Endothelial cell of umbilical vein (primary cell): ENCODE results near the gene THSD7B.

Experiments
- CTCF ChIP-seq, 2 donors: IDR thresholded peaks; 1 replicate in 1 of 2; 2 replicates in 1 of 2; pipeline ENCODE4 v1.5.1; 2011; ENCODE audit warnings: low read length in 2 of 2, mild to moderate bottlenecking in 2 of 2, moderate library complexity in 2 of 2, control low read depth in 1 of 2, inconsistent platforms in 1 of 2, low read depth in 1 of 2; ENCODE audit not compliant: insufficient read depth in 1 of 2; ENCODE audit errors: extremely low read depth in 1 of 2
- JUN ChIP-seq: IDR thresholded peaks from 2 replicates; pipeline ENCODE4 v1.6.1; 2011; ENCODE audit warnings: borderline replicate concordance, low read depth; ENCODE audit not compliant: insufficient read length, insufficient read depth
- MAX ChIP-seq: IDR thresholded peaks from 2 replicates; pipeline ENCODE4 v1.6.1; 2011; ENCODE audit not compliant: insufficient read depth, insufficient read length
- MYC ChIP-seq: IDR thresholded peaks from one replicate; pipeline ENCODE4 v1.6.1; 2011; ENCODE audit warnings: mild to moderate bottlenecking, low read depth, low read length
- POLR2A ChIP-seq: IDR thresholded peaks from 2 replicates; pipeline ENCODE4 v1.6.1; 2012; ENCODE audit warnings: low read depth, mild to moderate bottlenecking, control low read depth, low read length
- POLR2AphosphoS5 ChIP-seq: IDR thresholded peaks from 2 replicates; pipeline ENCODE4 v1.6.1; 2012; ENCODE audit warnings: low read depth, mild to moderate bottlenecking, control low read depth, low read length, moderate library complexity; ENCODE audit not compliant: insufficient read depth

GRCh38 chr2:137000811-137001210 is 235.5 kb downstream of the THSD7B start:
- TF ChIP-seq MAX (no peak), CTCF (IDR thresholded peaks at IDR 0.05; ENCODE audit: extremely low read depth in 1 of 2, insufficient read depth in 1 of 2, low read depth in 1 of 2, low read length in 2 of 2) (no peak), POLR2AphosphoS5 (no peak), POLR2A (no peak), JUN (no peak), MYC (no peak)
